ENCODE results near the gene ADCY9.

- TF ChIP-seq CTCF (conservative IDR thresholded peaks at IDR 0.05) (no peak), EZH2 (IDR thresholded peaks at IDR 0.05; ENCODE audit: low read depth) (no peak)
Measured at GRCh38 chr16:4053301-4053845, 62.9 kb downstream of the ADCY9 start.

Measured in PC-9 (cell line).